A673 (cell line): Measurements from ENCODE around the gene TBRG4.

Source experiments
- CTCF ChIP-seq: fragments of 300-800, 200-600 bp; sonication (generic); conservative IDR thresholded peaks from 2 replicates; pipeline ENCODE4 v1.5.1; 2017; ENCODE audit warnings: low read depth, mild to moderate bottlenecking, antibody characterized with exemption, low read length, moderate library complexity, mixed read lengths
- EZH2 ChIP-seq: fragments of 200-600 bp; sonication (generic); IDR thresholded peaks from 2 replicates; pipeline ENCODE4 v1.6.1; 2017; ENCODE audit warnings: borderline replicate concordance, low read depth, mild to moderate bottlenecking, mixed read lengths, antibody characterized with exemption, low read length; ENCODE audit not compliant: poor library complexity, severe bottlenecking

GRCh38 chr7:45126920-45127319 is 15.4 kb upstream of the TBRG4 start:
- no peak for TF ChIP-seq CTCF
- TF ChIP-seq EZH2: no peak
